VCaP (cell line): ENCODE measurements around the gene RGL2.

Source experiments
- H3K27ac ChIP-seq: fragments of 450-650 bp; 2 replicates; pipeline ENCODE4 v1.5.1; 2017
- CTCF ChIP-seq: fragments of 450-650 bp; conservative IDR thresholded peaks from 2 replicates; pipeline ENCODE4 v1.5.1; 2017; ENCODE audit warnings: mild to moderate bottlenecking, moderate library complexity

Gene RGL2

GRCh38 chr6:33296797-33297405, 1.8 kb downstream of the RGL2 start:
- TF ChIP-seq CTCF: no peak
- peak overlapping the region; percentile 99 for H3K27ac ChIP-seq

- peak overlapping the region; percentile 99; the same call in 1 of the 2 replicates for H3K27ac ChIP-seq
- no peak for TF ChIP-seq CTCF
Measured at GRCh38 chr6:33295621-33296369, 2.9 kb downstream of the RGL2 start.

DNA sequence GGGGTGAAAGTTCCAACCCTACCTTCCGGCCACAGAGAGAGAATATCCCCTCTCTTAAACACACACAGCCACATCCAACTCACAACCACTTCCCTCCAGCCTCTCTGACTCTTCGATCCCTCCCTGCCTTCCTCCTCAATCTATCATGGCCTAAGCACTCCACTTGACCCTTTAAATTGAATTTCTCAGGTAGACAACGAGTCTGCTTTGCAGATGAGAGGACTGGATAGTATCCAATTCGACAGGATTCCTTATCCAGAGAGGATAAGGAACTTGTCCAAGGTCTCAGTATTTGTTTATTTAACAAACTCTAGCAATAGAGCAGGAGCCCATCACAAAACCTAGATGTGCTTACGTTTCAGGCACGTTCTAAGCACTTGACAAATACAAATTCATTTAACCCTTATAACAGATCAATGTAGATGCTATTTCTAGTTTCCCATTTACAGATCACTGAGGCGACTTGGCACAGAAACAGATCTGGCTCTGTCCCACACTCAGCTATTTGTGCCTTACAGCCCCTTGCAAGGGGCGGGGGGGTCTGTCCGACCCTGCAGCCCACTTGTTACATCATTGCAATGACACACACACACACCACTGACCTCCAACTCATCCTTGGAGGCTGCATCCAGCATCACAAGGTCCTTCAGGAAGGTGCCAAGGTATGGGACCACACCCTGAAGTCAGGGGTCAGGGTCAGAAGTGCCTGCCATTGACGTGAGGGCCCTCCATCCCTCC, 4.5 kb downstream of the RGL2 start:
- H3K27ac ChIP-seq: peak overlapping the region; percentile 99
- no peak for TF ChIP-seq CTCF

GRCh38 chr6:33292996-33293682, 5.6 kb downstream of the RGL2 start:
- H3K27ac ChIP-seq: no peak overlapping the region; the same call in 1 of the 2 replicates
- no peak for TF ChIP-seq CTCF

DNA sequence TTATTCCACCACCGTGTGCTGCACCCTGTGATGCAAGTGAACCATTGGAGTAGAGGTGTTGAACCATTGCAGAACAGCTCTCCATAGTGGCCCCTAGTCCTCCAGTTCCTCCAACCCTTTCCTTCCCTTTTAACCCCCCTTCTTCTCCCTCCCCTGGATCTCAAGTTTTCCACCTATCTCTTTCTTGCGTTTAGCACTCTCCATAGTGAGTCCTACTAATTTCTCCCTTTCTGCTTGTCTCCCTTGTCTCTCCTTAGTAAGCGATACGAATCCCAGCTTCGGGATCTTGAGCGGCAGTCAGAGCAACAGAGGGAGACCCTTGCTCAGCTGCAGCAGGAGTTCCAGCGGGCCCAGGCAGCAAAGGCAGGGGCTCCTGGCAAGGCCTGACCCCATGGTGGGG, 8.3 kb downstream of the RGL2 start:
- no peak for TF ChIP-seq CTCF
- H3K27ac ChIP-seq: peak overlapping the region; percentile 81

- H3K27ac ChIP-seq: peak overlapping the region; percentile 81
- no peak for TF ChIP-seq CTCF
Measured at GRCh38 chr6:33289784-33290315, 8.9 kb downstream of the RGL2 start.
